ENCODE data around the gene BTN3A1.
"Not testable (repeated sequence)": the region's sequence is repeated elsewhere in the genome, so short reads cannot be mapped to it uniquely, and the experiment has no call there.

BTN3A1 gene

DNA sequence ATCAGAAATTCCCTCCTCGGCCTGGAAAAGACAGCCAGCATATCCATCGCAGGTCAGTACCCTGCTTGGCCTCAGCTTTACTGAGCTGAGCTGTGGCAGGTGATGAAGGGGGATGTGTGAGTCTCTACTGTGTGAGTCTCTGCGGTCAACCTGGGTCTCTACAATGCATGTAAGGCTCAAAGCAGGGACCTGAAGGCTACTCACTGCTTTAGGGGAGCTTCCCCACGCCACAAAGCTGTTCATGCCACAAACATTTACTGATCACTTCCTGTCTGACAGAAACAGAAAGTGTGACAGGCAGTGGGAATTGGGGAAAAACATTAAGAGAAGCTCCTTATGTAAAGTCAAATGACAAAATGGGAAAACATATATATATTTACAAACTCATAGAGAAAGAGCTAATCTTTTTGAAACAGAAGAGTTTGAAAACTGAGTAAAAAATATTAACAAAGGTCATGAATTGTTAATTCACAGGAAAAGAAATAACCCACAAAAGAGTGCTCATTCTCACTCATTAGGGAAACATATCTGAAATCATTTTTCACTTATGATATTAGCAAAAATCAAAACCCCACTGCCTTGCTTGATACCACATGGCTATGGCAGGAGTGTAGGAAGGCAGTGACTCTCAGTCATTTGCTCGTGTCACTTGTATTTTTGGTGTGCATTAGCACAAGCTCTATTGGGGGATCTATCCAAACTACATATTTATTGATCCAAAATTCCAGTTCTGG is 44.0 kb downstream of the BTN3A1 start:
- no peak for DNase-seq

DNA sequence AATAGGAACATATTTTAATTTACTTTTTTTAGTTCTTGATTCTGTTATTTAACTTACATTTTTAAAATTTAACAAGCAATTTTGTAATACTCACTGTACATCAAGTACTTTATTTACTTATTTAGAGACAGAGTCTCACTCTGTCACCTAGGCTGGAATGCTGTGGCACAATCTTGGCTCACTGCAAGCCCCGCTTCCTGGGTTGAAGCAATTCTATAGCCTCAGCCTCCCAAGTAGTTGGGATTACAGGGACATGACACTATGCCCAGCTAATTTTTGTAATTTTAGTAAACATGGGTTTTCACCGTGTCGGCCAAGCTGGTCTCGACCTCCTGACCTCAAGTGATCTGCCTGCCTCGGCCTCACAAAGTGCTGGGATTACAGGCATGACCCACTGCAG is 45.2 kb downstream of the BTN3A1 start:
- DNase-seq, result no peak

DNA sequence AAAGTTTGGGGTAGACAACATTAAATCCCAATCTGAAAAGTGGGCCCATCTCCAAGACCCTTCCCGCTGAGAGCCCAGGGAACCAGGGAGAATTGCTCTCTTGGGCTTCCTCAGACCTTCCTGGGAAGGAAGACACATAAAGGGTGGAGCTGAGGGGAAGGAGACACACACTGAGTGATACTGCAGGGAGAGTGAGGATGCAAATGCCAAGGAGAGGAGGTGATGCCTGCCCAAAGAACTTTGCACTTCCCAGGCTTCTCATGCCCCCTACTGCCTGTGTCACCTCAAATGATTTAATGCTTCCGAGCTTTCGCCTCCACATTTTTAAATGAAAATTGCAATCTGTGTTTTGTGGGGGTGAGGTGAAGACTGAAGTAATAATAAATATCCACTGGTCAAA is 48.2 kb downstream of the BTN3A1 start:
- DNase-seq, result no peak

DNA sequence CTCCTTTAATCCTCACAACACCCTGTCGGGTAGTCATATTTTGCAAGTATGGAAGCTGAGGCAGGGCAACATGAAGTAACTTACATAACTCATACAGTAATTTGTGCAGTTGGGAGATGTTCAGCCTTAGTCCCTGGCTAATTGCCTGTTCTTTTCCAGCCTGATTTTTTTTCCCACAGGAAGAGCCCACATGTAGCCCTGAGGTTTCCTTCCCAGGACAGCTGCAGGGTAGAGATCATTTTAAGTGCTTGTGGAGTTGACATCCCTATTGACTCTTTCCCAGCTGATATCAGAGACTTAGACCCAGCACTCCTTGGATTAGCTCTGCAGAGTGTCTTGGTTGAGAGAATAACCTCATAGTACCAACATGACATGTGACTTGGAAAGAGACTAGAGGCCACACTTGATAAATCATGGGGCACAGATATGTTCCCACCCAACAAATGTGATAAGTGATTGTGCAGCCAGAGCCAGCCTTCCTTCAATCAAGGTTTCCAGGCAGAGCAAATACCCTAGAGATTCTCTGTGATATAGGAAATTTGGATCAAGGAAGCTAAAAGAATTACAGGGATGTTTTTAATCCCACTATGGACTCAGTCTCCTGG is 50.7 kb downstream of the BTN3A1 start:
- DNase-seq, result no peak

DNA sequence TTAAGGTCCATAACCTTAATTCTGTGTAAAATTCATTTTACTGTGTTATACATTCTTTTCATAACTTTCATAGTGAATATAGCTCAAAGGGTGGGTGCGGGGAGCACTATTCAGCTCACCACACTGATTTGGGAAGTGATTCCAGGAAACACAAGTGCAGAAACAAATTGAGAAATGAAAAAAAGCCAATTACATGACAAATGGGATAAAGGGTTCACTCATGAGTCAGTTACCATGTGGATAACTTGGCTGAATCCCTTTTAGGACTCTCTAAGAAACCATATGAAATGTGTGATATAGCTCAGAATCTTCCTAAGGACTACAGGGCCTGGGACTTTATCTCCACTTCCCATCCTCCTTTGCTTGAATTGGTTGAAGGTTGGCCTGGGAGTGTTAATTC is 52.6 kb downstream of the BTN3A1 start:
- no peak for DNase-seq

DNA sequence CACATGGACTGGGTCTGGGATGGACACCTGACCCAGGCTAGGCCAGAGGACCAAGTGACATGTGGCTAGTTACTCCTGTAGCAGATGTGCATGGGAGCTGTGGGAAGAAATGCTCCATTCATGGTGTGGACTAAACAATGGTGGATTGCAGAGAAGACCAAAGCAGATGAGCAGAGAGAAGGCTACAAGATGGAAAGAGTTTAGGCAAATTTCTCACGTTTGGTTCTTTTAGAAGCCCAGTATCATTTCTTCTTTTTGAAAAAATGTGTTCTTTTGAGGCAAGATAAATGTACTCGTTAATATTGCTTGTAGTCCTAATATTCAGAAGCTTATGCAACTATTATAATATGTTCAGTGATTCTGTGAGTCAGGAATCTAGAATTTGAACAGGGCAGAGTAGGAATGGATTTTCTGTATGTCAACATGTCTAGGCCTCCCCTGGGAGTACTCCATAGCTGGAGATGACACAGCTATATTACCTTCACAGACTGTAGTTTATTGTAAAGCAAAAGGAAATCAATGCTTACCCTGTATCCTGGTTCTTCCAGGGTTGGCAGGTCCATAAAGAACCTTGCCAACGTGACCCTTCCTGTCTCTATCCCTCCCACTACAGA is 53.4 kb downstream of the BTN3A1 start:
- DNase-seq, result no peak

DNA sequence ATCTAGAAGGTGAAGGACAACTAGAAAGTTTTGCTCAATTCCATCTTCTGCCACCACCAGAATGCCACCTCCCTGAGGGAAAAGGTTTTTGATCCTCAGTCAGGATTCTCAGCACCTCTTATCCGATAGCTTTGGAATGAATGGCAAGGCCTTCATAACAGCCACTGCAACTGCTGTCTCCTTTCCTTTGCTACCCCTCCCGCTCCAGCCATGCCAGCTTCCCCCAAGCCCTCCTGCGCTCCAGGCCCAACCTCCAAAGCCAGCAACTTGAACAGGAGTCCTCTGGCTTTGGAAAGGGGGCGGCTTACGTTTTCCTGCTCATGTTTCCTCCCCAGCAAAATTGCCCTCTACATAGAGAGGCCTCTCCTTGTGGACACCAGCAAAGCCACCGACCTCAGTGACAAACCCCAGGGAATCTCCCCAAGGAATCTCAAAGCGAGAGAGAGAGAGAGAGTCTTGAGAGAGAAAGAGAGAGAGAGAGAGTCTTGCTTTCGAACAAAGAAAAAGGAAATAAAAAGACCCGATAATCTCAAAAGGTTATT is 55.3 kb downstream of the BTN3A1 start:
- DNase-seq, result no peak

DNA sequence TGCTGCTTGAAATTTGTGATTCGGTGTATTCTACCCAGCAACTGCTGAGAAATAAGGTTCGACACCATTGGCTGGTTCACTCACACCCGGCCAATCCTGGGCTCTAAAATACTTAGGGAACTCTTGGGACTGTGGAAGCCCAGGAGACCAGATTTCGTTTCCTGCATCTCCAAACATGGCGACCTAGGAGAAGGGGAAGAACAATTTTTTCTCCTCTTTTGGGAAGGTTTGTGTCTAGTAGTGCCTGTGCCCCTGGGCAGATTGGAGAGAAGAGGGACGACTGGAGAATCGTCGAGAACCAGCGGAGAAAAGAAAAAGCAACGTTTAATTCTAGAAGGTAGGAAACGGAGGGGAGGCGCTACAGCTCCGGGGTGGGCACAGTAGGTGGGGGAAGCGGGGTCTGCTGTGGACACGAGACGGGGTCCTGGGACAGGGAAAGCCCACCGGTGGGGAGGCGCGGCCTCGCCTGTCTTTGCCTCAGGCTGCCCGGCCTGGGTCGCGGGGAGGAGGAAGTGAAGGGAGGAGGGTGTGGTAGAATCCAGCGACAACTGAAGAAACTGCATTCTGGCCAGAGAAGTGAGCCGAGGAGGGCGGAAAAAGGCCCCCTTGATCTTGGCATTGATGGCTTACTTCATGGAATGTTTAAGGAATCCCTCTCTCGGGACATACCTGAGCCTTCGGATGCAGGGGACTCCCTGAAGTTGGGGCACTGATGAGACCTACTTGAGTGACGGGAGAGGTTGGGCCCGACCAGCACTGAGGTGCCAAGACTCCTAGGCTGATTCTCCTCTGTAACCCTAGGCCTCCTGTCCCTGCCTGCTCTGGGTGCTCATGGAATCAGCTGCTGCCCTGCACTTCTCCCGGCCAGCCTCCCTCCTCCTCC is 56.0 kb downstream of the BTN3A1 start, which contains the start of gene BTN2A1:
BTN2A1 (plus strand) TSS at position 150 of the 883 bp plus-strand sequence; CDS start at position 832, 682 bp downstream.
- DNase-seq, result peak; percentile 89

DNA sequence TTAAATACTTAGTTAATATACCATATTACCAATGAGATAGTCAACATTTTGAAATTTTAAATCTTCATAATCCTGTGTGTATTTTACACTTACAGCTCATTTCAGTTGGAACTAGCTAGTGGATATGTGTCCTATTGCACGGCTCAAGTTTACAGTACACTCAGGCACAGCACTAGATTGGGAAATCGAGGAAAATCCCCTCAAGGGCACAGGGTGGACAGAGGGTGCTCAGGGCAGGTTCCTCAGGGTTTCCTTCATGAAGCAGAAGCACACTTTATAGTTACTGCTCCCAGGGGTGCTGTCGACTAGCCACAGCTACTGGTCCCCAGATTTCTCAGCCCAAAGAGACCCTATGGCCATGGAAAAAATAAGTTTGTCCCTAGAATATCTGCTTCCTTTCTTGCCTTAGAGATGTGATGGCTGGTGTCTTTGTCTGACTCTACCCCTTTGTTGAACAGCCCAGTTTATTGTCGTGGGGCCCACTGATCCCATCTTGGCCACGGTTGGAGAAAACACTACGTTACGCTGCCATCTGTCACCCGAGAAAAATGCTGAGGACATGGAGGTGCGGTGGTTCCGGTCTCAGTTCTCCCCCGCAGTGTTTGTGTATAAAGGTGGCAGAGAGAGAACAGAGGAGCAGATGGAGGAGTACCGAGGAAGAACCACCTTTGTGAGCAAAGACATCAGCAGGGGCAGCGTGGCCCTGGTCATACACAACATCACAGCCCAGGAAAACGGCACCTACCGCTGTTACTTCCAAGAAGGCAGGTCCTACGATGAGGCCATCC is 57.1 kb downstream of the BTN3A1 start:
- DNase-seq, result no peak

DNA sequence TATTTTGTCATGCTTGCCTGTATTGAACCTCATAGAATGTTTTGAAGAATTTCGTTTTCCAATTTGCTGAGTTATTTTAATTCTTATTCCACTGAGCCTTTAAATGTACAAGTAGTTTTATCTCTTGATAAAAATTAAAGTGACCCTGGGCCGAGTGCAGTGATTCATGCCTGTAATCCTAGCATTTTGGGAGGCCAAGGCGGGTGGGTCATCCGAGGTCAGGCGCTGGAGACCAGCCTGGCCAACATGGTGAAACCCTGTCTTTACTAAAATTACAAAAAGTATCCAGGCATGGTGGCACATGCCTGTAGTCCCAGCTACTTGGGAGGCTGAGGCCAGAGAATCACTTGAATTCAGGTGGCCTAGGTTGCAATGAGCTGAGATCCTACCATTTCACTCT is 59.3 kb downstream of the BTN3A1 start:
- not testable (repeated sequence) for DNase-seq

DNA sequence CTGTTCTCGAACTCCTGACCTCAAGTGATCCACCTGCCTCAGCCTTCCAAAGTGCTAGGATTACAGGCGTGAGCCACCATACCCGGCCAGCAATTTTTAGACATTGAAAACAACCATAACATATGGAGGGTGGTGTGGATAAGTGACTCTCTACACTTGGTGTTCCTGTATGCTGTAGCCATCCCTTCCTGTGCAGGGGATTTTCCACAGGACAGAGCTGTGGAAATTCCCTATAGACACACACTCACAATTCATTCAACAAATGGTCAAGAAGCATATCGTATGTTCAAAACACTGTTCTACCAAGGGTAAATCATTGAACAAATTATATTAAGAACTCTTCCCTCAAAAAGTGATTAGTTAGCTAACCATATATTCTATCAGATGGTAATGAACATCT is 61.9 kb downstream of the BTN3A1 start:
- no peak for DNase-seq

DNA sequence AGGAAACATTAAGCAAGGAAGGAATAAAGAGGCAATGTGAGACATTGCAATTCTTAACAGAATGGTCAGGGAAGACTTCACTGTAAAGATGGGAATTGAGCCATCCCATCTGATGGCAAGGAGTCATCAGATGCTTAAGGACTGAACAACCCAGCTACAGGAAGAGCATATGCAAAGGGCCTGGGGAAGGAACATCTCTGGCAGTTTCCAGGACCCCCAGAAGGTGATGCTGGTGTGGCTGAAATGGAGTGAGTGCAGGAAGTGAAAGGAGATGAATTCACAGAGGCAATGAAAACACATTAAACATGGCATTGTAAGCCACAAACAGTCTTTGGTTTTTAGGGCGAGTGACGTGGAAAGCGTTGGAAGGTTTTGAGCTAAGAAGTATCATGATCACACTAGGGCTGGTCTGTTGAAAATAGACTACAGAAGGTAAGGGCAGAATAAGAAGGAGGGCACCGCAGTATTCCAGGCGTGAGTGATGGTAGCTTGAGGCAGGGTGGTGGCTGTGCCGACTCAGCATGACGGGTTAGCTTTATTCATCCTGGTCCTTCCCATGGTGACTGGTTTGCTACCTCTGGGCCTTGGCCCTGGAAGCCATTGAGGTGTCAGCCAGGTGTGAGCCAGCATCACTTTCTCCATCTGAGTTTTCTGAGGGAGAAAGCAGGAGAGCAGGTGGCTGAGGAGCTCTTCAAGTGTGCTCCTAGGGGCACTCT is 62.5 kb downstream of the BTN3A1 start:
- no peak for DNase-seq

Measured in NCI-H2029 treated with DMSO at 0.1 percent for 48 hours (cell line).